SHP77 treated with DMSO at 0.1 percent for 48 hours (cell line): ENCODE results near the gene CLCA2.

Experiments
- DNase-seq: peaks from one replicate; lab custom pipeline; 2025; lab: John Stamatoyannopoulos, UW

The CLCA2 gene, protein sequence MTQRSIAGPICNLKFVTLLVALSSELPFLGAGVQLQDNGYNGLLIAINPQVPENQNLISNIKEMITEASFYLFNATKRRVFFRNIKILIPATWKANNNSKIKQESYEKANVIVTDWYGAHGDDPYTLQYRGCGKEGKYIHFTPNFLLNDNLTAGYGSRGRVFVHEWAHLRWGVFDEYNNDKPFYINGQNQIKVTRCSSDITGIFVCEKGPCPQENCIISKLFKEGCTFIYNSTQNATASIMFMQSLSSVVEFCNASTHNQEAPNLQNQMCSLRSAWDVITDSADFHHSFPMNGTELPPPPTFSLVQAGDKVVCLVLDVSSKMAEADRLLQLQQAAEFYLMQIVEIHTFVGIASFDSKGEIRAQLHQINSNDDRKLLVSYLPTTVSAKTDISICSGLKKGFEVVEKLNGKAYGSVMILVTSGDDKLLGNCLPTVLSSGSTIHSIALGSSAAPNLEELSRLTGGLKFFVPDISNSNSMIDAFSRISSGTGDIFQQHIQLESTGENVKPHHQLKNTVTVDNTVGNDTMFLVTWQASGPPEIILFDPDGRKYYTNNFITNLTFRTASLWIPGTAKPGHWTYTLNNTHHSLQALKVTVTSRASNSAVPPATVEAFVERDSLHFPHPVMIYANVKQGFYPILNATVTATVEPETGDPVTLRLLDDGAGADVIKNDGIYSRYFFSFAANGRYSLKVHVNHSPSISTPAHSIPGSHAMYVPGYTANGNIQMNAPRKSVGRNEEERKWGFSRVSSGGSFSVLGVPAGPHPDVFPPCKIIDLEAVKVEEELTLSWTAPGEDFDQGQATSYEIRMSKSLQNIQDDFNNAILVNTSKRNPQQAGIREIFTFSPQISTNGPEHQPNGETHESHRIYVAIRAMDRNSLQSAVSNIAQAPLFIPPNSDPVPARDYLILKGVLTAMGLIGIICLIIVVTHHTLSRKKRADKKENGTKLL

DNA sequence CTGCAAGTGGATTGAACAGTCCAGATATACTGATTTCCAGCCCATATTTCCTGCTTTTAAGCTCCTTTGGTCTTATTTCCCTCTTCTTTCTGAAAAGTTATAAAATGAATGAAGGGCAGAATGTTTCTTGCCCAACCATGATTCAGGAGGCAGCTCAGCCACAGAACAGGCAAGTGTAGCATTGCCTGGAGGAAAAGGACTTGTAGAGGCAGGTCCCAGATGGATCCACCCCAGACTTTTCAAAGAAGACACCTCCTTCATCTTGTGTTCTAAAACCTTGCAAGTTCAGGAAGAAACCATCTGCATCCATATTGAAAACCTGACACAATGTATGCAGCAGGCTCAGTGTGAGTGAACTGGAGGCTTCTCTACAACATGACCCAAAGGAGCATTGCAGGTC lies at the start of gene CLCA2:
CLCA2 (plus strand) TSS at position 299 of the 400 bp plus-strand sequence; CDS start at position 376, 77 bp downstream.
- no peak for DNase-seq

DNA sequence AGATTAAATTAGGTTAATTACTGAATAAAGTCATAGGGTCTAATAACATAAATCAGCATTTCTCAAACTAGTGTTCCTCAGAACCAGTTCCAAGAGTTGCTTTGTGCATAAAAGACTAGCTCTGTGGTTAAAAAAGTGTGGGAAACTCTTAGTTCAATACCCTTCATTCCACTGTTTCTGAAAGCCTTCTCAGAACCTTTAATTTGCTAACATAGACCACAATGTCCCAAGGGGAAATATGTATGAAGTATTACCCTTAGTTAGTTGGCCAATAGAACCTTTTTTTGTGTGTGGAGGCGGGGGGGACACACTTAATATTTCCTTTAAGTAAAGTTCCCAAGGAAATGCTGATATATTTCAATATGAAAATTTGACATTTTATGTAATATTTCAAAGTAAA lies 48.3 kb upstream of the CLCA2 start:
- no peak for DNase-seq

DNA sequence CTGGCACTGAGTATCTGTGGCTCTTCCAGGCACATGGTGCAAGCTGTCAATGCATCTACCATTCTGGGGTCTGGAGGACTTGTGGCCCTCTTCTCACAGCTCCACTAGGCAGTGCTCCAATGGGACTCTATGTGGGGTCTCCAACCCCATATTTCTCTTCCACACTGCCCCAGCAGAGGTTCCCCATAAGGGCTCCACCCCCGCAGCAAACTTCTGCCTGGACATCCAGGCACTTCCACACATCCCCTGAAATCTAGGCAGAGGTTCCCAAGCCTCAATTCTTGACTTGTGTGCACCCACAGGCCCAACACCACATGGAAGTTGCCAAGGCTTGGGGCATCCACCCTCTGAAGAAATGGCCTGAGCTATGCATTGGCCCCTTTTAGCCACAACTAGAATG lies 46.6 kb upstream of the CLCA2 start:
- no peak for DNase-seq

DNA sequence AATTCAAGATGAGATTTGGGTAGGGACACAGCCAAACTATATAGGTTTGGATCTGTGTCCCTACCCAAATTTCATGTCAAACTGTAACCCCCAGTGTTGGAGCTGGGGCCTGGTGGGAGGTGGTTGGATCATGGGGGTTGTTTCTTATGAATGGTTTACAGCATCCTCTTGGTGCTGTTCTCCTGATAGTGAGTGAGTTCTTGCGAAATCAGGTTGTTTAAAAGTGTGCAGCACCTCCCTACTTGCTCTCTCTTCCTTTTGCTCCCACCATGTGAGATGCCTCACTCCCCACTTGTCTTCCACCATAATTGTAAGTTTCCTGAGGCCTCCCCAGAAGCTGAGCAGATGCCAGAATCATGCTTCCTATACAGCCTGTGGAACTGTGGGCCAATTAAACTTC lies 45.2 kb upstream of the CLCA2 start:
- DNase-seq: no peak

DNA sequence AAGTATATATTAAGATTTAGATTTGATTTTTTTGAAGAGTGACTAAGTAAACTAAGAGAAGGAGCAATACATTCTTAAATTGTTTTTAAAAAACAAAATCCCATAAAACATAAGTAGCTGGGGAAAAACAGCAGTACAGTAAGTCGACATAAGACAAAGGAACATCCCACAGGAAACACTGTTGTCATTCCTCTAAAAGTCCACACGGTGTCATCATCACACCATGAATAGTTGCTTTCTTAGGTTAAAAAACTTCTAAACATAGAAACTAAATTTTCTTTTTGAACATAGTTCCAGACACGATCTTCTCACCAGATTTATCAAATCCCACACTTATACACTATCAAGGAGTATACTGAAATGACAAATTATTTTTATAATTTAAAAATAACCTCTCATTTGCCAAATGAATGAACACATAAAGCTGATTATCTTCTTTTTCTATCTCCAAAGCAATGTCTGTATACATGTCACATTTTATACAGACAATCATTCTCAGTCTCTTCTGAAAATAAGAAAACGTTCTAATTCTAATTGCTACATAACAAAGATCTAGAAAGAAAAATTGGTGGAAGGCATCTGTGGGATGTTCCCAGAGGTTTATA lies 43.6 kb upstream of the CLCA2 start:
- peak; percentile 62 for DNase-seq

DNA sequence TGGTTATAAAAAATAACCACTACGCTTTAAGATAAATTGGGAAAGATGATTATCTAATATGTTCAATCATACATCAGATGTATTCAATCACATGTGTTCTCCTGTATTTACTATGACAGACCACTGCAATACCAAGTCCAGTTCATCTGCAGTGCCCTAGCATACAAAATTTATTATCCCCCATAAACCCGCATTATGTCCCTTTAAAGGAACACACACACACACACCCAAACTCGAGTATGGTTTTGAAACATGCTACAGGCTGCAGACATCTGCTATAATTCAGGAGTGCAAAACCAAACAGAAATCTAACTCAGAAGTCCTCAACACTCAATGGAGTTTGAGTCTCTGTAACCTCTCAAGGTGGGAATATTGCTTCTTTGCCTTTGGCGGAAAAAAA lies 42.7 kb upstream of the CLCA2 start:
- no peak for DNase-seq

DNA sequence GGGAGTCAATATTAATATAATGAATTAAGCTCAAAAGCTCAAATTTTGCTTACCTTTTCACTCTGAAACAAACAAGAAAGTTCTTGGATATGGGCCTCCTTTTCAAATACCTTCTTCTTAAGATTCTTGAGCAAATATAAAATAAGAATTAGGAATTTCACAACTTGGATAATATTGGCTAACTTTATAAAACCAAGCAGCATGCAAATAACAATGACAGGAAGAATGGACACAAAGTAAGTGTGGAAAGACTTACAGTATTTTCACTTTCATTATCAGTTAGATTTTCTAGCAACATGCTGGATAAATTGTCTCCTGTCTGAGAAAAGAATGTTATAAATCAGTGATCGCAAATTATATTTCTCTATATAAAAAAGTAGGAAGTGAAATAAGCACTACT lies 41.1 kb upstream of the CLCA2 start:
- no peak for DNase-seq

DNA sequence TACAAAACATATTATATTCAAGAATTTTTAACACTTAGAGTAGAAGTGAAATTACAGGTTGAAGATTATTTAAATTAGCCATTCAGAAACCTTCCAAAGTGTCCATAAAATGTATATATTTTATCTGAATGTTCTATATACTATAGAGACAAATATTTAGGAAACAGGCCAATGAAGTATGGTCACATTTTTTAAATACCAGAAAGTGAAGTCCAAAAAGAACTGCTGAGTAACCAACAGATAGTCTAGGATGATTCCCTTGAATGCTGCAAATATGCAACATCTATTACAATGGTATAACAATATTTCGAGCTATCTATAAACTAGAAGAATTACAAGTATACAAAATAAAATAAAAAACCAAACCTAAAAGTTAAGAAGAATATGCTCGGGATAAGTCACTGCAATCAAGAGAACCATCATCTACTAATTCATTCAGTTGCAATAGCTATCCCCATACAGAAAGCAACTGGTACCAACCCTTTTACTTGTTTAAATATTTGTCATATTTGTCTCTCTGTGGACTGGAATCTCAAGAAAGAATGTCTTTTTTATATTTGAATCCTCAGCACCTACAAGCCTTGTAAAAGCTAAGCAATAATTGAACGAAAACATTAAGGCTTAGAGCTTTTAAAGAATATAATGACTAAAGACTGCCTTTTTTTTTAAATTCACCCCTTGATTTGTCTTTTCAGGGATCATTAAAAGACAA lies 35.9 kb upstream of the CLCA2 start:
- no peak for DNase-seq

DNA sequence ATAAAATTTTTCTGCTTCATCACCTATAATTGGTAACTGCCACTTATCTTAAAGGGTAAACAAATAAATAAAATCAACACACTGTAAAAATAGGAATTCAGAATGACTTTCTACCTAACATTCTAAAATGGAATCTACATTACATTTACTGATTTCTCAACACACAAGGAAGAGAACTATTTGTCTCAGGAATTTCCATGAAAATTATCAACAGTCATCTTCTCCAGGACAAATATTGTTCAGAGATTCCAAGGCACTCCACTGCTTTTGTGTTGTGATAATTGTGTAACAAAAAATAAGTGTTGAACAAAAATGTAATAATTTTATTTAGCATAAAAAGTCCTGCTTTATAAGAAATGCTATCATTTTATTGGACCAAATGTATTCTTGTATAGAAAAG lies 35.2 kb upstream of the CLCA2 start:
- no peak for DNase-seq

DNA sequence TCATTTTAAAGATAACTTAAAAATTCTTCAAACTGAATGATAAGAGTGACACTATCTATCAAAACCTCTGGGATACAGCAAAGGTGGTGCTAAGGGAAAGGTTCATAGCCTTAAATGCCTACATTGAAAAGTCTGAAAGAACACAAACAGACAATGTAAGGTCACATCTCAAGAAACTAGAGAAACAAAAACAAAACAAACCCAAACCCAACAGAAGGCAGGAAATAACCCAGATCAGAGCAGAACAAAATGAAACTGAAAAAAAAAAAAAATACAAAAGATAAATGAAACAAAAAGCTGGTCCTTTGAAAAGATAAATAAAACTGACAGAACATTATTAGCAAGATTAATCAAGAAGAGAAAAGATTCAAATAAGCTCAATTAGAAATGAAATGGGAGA lies 34.7 kb upstream of the CLCA2 start:
- no peak for DNase-seq

DNA sequence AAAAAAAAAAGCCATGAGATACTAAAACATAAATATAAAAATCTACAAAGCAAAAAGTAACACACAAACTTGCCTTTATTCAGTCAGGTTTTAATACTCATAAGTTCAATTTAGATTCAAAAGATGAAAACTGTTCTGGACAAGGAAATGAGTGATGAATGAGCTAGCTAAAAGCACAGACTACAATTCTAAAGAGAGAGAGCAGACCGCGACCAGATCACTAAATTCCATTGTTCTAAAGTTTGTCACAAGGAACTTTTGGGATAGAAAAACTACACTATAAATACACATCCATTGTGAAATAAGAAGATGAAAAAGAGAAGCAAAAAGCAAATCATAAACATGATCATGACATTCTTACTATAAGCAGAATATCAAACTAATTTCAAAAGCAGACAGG lies 29.6 kb upstream of the CLCA2 start:
- no peak for DNase-seq

DNA sequence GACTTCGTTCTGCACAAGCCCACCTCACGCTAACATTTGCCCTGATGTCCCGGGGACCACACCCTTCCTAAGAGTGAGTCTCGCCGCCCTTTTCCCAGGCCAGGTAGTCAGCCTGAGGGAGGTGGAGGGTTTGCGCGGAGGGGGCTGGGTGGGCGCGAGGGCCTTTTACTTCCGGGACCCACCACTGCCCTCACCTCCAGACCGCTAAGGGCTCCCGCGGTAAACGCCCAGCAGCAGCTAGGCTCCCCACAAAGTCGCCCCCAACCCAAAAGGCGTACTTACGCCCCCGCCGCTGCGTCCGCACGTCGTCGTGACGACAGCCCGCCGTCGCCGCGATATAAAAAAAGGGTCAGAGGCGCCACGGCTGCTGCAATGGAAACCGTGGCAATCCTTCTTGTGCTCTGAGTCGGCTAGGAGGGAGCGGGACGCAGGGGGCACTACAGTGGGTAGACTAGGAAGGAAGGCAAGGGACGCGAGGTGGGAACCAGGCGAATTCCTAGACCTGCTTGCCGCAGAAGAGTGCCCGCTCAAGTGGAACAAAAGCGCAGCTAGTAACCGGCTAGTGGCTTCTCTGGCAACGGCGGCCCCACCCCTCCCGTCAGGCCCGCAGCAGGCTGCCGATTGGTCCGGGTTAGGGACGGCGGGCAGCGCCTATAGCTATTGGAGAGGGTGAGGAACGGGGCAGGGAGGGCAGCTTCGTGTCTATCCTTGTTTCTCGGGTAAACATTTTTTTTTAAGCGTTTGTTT lies 28.0 kb upstream of the CLCA2 start, which contains the start of gene ODF2L:
ODF2L (minus strand) TSS at position 573 of the 747 bp plus-strand sequence. CDS start 9,296 bp downstream, outside the sequence.
- DNase-seq: peak; percentile 81

DNA sequence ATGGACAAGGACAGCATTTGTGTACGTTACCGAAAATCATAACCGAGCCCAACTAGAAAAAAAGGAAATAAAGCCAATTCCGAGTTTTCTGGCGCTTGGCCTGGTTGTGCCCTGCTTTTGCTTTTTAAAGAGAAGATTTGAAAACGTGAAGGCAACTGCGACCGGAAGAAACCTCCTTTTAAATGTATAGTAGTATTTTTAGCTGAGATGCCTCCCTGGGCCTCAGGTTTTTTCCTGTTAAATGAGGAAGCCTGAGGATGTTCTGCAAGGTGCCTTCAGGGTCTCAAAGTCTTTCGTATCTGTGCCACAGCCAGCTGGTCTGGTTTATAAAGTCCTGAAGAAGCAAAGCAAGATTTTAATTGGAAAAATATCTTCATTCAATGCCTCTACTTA lies 27.5 kb upstream of the CLCA2 start:
- DNase-seq: no peak

DNA sequence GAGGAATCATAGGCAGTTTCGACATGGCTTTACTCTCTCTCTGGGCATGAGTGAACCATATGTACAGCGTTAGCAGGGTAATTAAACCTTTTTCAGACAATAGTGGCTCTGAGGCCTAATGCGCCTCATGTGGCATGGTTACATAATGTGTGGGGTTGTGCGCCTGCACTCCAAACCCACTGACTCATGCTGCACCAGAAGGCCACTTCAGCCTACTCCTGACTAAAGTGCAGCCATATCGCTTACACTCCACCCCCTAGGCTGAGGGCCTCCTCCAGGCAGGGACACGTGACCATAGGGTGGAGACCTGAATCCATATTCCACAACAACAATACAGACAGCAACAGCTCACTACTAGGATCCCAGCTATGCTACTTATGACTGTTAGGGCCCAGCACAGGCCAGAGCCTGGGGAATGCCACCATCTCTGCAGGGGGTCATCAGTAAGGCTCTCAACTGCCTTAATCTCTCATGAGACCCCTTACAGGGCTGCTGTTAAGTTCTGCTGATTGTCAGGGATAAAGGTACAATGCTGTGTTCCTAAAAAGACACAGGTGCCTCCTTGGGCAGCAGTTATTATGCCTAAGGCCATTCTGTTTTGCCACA lies 14.5 kb upstream of the CLCA2 start:
- no peak for DNase-seq

DNA sequence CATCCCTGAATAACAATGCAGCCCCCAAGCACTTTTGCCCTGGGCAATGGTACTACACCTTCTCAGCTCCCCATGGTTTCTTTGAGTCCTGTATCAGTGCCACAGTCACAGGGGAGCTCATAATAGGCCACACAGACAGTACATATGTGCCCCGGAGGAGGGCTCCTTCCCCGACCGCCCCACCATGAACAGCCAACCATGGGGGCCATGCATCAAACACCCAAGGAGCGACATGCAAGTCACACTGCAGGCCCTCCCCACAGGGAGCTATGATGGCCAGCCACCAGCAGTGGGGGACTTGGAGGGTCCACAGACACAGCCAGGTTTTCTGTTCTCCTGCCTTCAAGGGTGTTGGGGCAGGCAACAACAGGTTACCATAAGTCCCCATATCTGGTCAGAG lies 13.1 kb upstream of the CLCA2 start:
- DNase-seq: no peak

DNA sequence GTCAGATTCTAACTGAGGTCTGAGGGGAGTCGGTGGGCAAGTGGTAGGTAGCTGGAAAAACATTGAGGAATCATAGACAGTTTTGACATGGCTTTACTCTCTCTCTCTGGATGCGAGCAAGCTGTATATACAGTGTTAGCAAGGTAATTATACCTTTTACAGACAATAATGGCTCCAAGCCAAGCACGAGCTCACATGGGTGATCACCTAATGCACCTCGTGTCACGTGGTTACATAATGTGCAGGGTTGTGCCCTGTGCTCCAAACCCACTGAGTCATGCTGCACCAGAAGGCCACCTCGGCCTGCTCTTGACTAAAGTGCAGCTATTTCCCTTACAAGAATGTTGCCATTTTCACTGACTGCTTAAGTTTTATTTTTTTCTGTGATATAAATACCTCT lies 7.6 kb upstream of the CLCA2 start:
- DNase-seq: no peak

DNA sequence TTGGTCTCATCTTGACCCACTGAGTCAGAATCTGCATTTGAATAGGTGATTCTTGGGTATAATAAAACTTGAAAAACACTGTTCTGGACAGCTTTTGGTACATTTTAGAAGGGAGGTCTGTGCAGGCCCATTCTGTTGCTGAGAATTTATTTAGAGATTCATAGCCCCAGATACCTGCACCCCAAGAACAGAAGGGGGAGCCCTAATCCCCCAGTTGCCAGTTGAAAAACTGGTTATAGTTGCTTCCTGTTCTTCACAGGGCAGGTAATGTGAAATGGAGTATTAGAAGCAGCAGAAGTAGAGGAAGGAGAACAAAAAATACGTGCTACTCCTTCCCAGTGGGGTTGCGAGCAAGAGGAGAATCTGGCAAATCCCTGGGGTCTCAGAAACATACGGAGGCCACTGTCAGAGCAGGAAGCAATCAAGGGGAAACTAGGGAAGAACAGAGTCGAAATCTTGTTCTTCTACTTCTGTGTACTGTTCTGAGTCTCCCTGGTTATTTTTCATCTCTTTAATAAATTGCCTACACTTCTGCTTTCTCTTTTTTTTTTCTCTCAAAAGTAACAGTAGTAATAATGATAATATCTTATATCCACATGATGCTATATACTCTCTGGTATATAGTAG lies 4.6 kb upstream of the CLCA2 start:
- DNase-seq: no peak

DNA sequence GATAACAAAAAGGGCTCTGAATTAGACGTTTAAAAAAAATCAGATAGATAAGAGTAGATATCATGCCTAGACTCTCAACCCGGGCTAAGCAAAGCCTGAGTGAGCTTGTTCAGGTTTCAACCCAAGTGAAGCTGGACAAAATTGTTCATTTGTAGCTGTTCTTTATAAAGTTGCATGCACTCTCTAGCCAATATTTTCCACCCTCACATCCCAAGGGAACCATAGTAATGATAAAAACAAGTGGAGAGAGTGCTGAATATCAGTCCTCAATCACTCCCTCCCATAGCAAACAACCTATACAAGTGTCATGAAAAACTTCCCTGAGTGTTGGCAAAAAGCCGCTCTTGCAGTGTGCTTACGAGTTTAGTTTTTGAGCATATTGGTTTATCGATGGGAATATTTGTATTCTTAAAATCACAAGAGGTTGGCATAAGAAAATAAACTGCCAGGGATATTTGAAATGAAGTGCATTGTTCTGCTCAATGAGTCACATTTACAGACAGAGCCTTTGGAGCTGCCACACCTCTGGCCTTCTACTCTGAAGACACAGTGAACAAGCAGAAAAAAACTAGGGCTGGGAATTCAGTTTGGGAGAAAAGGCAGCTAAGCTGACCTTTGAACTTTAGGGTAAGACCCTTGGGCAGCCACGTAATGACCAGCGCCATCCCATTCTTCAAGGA lies 2.2 kb upstream of the CLCA2 start:
- DNase-seq: no peak

DNA sequence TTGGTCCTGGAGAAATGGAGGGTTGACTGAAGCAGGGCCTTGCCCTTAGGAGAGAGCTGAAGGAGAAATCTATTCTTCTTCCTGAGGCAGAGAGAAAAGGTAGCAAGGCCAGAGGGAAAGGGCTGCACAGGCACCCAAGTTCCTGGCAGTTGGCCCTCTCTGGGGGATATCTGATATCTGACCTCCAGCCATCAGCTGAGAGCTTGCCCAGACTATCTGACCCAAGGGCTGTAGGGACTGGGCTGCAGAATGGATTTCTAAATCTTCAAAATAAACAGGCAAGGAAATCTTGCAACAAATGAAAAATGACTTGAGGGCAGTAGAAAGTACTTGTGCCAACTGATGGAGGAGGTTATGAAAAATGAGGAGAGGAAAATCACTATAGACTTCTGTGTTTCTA lies 498 bp upstream of the CLCA2 start:
- no peak for DNase-seq
